ENCODE data around the gene GSPT2. TPM values are rescaled to one million over a fixed set of nuclear protein-coding genes. Genes with fewer than 3 reads are reported as not detected.

The GSPT2 gene
- total RNA-seq, 1 experiment from 2014 or later = not detected

- Histone ChIP-seq H2AFZ (ENCODE audit: low read depth, low read length, poor library complexity, severe bottlenecking) (no peak overlapping the region), H3K79me2 (ENCODE audit: insufficient read depth, low read length) (no peaks in the 10 kb centered on the region), H3K27me3 (ENCODE audit: insufficient read depth, low read length) (no peaks in the 10 kb centered on the region), H3K9me2 (ENCODE audit: insufficient read depth) (no peaks in the 10 kb centered on the region), H3K9me3 (ENCODE audit: control insufficient read depth in 1 of 2, insufficient read depth in 1 of 2, low read depth in 1 of 2, low read length in 2 of 2) (no peaks in the 10 kb centered on the region), H3K4me2 (ENCODE audit: low read length) (no peak overlapping the region), H4K20me1 (ENCODE audit: insufficient read depth) (no peaks in the 10 kb centered on the region), H3K27ac (ENCODE audit: low read depth, low read length) (no peak overlapping the region), H3K9ac (ENCODE audit: low read length) (no peak overlapping the region), H3K4me3 (replicated peaks in 1 of 2; ENCODE audit: low read depth in 1 of 2, low read length in 2 of 2) (no peak overlapping the region), H3K4me1 (ENCODE audit: control insufficient read depth in 1 of 2, insufficient read depth in 2 of 2, low read length in 2 of 2) (no peaks in the 10 kb centered on the region), H3K36me3 (ENCODE audit: control insufficient read depth in 1 of 2, insufficient read depth in 2 of 2, low read length in 2 of 2) (no peaks in the 10 kb centered on the region)
- no TSS peak for BruUV-seq (replicated peaks)
- RAD21 ChIA-PET (ENCODE audit: low non-redundant PET in 1 of 2, low total read pairs in 2 of 2, uncharacterized antibody in 2 of 2, unreplicated experiment in 2 of 2) = no interaction called here
- intact Hi-C loops (cut with micrococcal nuclease) = no loop called here
- ATAC-seq (no peak), DNase-seq (ENCODE audit: low read depth, low spot score) (no peak)
- TF ChIP-seq TCF7L2 (IDR thresholded peaks at IDR 0.05; ENCODE audit: borderline replicate concordance, extremely low read depth, insufficient read depth, insufficient read length) = no peak
- no peak for TF ChIP-seq SP1 (IDR thresholded peaks at IDR 0.05; ENCODE audit: low read depth)
- no peak for TF ChIP-seq ZNF274 (IDR thresholded peaks at IDR 0.05; ENCODE audit: low read depth, low read length)
- TF ChIP-seq POLR2AphosphoS5 (IDR thresholded peaks at IDR 0.05; ENCODE audit: low read depth, low read length) = no peak
- no peak for TF ChIP-seq EZH2 (IDR thresholded peaks at IDR 0.05)
- TF ChIP-seq YY1 (IDR thresholded peaks at IDR 0.05; ENCODE audit: extremely low read depth, insufficient replicate concordance, low read depth, low read length) = no peak
- no peak for TF ChIP-seq CEBPB (IDR thresholded peaks at IDR 0.05; ENCODE audit: low read depth)
- TF ChIP-seq SIN3A (IDR thresholded peaks at IDR 0.05; ENCODE audit: low read depth) = no peak
- TF ChIP-seq RAD21 (IDR thresholded peaks at IDR 0.05; ENCODE audit: low read depth) = no peak
- POLR2A ChIA-PET = no interaction called here
- CTCF ChIA-PET = no interaction called here
Observed at GRCh38 chrX:51759055-51759839, 16.0 kb downstream of the GSPT2 start.

GRCh38 chrX:51760657-51761056 lies 17.4 kb downstream of the GSPT2 start:
- ChIA-PET RAD21 (ENCODE audit: low non-redundant PET in 1 of 2, low total read pairs in 2 of 2, uncharacterized antibody in 2 of 2, unreplicated experiment in 2 of 2) (no interaction called here), POLR2A (no interaction called here), CTCF (no interaction called here)
- ATAC-seq (no peak), DNase-seq (ENCODE audit: low read depth, low spot score) (no peak)
- no peak overlapping the region for H2AFZ ChIP-seq (ENCODE audit: low read depth, low read length, poor library complexity, severe bottlenecking)
- H3K9me3 ChIP-seq (ENCODE audit: control insufficient read depth in 1 of 2, insufficient read depth in 1 of 2, low read depth in 1 of 2, low read length in 2 of 2) = no peaks in the 10 kb centered on the region
- H3K27ac ChIP-seq (ENCODE audit: low read depth, low read length) = no peak overlapping the region
- H3K4me1 ChIP-seq (ENCODE audit: control insufficient read depth in 1 of 2, insufficient read depth in 2 of 2, low read length in 2 of 2) = no peaks in the 10 kb centered on the region
- no peak overlapping the region for H3K4me3 ChIP-seq (replicated peaks in 1 of 2; ENCODE audit: low read depth in 1 of 2, low read length in 2 of 2)
- H3K36me3 ChIP-seq (ENCODE audit: control insufficient read depth in 1 of 2, insufficient read depth in 2 of 2, low read length in 2 of 2) = no peaks in the 10 kb centered on the region
- H3K9ac ChIP-seq (ENCODE audit: low read length) = no peak overlapping the region
- H3K4me2 ChIP-seq (ENCODE audit: low read length) = no peak overlapping the region
- no peaks in the 10 kb centered on the region for H3K79me2 ChIP-seq (ENCODE audit: insufficient read depth, low read length)
- BruUV-seq (replicated peaks) = no TSS peak
- H3K9me2 ChIP-seq (ENCODE audit: insufficient read depth) = no peaks in the 10 kb centered on the region
- H4K20me1 ChIP-seq (ENCODE audit: insufficient read depth) = no peaks in the 10 kb centered on the region
- no peaks in the 10 kb centered on the region for H3K27me3 ChIP-seq (ENCODE audit: insufficient read depth, low read length)
- intact Hi-C loops (cut with micrococcal nuclease) = no loop called here
- TF ChIP-seq CBX3 (IDR thresholded peaks at IDR 0.05; ENCODE audit: low read depth) (no peak), JUND (IDR thresholded peaks at IDR 0.05) (no peak), CTCF (IDR thresholded peaks at IDR 0.05 in 2 of 3, conservative IDR thresholded peaks at IDR 0.05 in 1 of 3; ENCODE audit: borderline replicate concordance in 1 of 3, insufficient read depth in 1 of 3, low read depth in 2 of 3, low read length in 2 of 3) (no peak), MAX (IDR thresholded peaks at IDR 0.05) (no peak), ATF3 (IDR thresholded peaks at IDR 0.05) (no peak), ZBTB33 (IDR thresholded peaks at IDR 0.05; ENCODE audit: extremely low read depth, insufficient replicate concordance, low read length) (no peak), ELF1 (IDR thresholded peaks at IDR 0.05; ENCODE audit: borderline replicate concordance, low read depth) (no peak), ZNF274 (IDR thresholded peaks at IDR 0.05; ENCODE audit: low read depth, low read length) (no peak), CEBPB (IDR thresholded peaks at IDR 0.05; ENCODE audit: low read depth) (no peak), SIN3A (IDR thresholded peaks at IDR 0.05; ENCODE audit: low read depth) (no peak)
